Activated CD4-positive, alpha-beta T cell treated with anti-CD3 and anti-CD28 coated beads, Interleukin-2, Interleukin-4, amounts not matched to agents 100 ng/mL and 50 ng/mL, durations not matched to agents 16 hours and 8 hours (primary cell): ENCODE data around the gene METTL17.

ENCODE experiments used
- DNase-seq: peaks from one replicate; pipeline ENCODE4 v3.0.0-alpha.2; 2020; ENCODE audit warnings: low spot score

Gene METTL17

DNA sequence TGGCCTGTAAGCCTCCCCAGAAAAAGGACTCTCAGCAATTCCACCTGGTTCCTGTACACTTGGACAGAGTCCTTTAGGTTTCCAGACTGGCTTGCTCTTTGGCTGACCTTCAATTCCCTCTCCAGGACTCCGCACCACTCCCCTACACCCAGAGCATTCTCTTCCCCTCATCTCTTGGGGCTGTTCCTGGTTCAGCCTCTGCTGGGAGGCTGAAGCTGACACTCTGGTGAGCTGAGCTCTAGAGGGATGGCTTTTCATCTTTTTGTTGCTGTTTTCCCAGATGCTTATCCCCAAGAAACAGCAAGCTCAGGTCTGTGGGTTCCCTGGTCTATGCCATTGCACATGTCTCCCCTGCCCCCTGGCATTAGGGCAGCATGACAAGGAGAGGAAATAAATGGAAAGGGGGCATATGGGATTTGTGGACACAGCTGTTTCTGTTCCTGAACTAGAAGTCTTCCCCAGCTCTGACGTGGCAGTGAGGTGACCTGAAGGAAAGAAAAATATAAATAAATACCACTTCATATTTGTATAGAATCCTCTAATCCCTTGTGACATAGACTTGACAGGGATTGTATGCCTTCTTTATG, 53.7 kb downstream of the METTL17 start:
- DNase-seq = no peak

DNA sequence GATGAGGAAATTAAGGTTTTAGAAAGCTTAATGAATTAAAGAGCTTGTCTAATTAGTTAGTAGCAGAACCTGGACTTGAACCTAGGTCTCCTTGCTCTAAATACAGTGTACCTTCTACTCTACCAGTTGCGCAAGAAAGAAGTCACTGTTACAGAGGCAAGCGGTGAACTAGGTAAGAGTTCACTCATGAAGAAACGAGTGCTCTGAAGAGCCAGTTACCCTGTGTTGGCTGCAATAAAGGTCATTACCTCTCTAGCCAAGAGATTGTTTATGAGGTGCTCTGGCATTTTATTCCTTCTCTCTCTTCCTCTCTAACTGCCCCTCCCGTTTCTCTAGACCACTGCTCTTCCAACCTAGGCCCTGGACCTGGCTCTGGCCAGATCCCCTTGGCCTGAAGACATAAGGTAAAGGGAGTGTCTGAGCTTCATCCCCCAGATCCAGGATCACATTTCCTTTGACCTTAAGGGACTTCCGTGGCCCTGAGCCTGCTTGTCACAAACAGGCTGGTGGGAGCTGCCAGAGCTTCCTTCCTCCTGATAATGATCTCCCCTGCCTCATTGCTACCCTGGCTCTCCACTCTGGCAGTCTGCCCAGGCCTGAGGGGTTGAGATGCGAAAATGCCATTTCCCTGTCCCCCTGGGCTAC, 54.3 kb downstream of the METTL17 start:
- DNase-seq = no peak
